Left lung (tissue), 14 donors: ENCODE data around the gene KRT15. TPM values are rescaled to one million over a fixed set of nuclear protein-coding genes. Genes with fewer than 3 reads are reported as not detected.

ENCODE experiments used
- ATAC-seq: fragments of 200-7000 bp; cut with Tn5 transposase; one replicate; pipeline ENCODE4 v1.9.1; 2020; ENCODE audit warnings: moderate library complexity
- DNase-seq, 4 donors: peaks; one replicate each; pipeline ENCODE4 v3.0.0-alpha.2; 2013 to 2020
- H3K27ac ChIP-seq, 2 donors: fragments of 200-600 bp; sonication (generic) in 1 of 2; one replicate each; pipeline versions ENCODE4 v1.5.0 to v1.8.0; 2020 to 2021
- H3K27me3 ChIP-seq, 2 donors: fragments of 200-600 bp; sonication (generic) in 1 of 2; one replicate each; pipeline versions ENCODE4 v1.5.0 to v1.8.0; 2020 to 2021
- H3K36me3 ChIP-seq, 2 donors: fragments of 200-600 bp; sonication (generic) in 1 of 2; one replicate each; pipeline versions ENCODE4 v1.5.0 to v1.8.0; 2020 to 2021
- H3K4me1 ChIP-seq, 2 donors: fragments of 200-600 bp; one replicate each; pipeline ENCODE4 v1.8.0; 2021
- H3K4me3 ChIP-seq, 2 donors: fragments of 200-600 bp; sonication (generic) in 1 of 2; one replicate each; pipeline versions ENCODE4 v1.5.0 to v1.8.0; 2020 to 2021; ENCODE audit warnings: mild to moderate bottlenecking in 1 of 2
- H3K9me3 ChIP-seq, 2 donors: fragments of 200-600 bp; sonication (generic) in 1 of 2; one replicate each; pipeline versions ENCODE4 v1.5.0 to v1.8.0; 2020 to 2021
- CTCF ChIP-seq, 2 donors: fragments of 200-600 bp; sonication (generic) in 1 of 2; IDR thresholded peaks; one replicate each; pipeline versions ENCODE4 v1.5.0 to v1.8.0; 2021; ENCODE audit warnings: antibody characterized with exemption in 2 of 2
- intact Hi-C, 2 donors: fragments of 100-400 bp; cut with DNase I; formaldehyde crosslinking; loops; one replicate each; pipeline versions ENCODE4 v1.11.2 to v1.14.2; 2022
- long read RNA-seq, 12 donors: library from polyadenylated mRNA in 2 of 12; unstranded in 2 of 12; transcript quantifications; one replicate each; pipeline ENCODE4 v2.0.0 and lab custom pipeline, GENCODE V29; 2019 to 2026
- polyA plus RNA-seq, 6 donors: library from polyadenylated mRNA; unstranded; fragments of 120-200 nt; gene quantifications; one replicate each; pipeline ENCODE4 v1.2.1, GENCODE V29; 2013; ENCODE audit not compliant: insufficient read length in 6 of 6
- total RNA-seq, 2 donors: library from RNA; stranded (reverse); fragmentation: NEBNext Ultra II Directional; extraction: Animal tissue kit (Norgen Biotek cat#: 25700); gene quantifications; one replicate each; pipeline ENCODE4 v1.2.1, GENCODE V29; 2021
- donor health status: DM: no; HTN: yes; CAD: no.
- donor health status: DM: no; HTN: no; CAD: no.

Gene KRT15
- total RNA-seq (10 to 100 TPM; 23.8 to 27.8 TPM), polyA plus RNA-seq (1 to 10 TPM; 1.3 to 2.7 (median 2.1) TPM)
- long read RNA-seq, donor 1: 0 reads
- long read RNA-seq, donor 2: 0 reads
- long read RNA-seq, donor 3: 0 reads
- long read RNA-seq, donor 4, partial matches to known transcripts: 7 of 17 reads
- long read RNA-seq, donor 4, other reads (novel, unspliced or antisense): 10 of 17 reads
- long read RNA-seq, donor 5: 0 reads
- long read RNA-seq, donor 6: 0 reads
- long read RNA-seq, donor 7: 0 reads
- long read RNA-seq, donor 8: 0 reads
- long read RNA-seq, donor 9: 0 reads
- long read RNA-seq, donor 10, partial matches to known transcripts: 2 of 12 reads
- long read RNA-seq, donor 10, other reads (novel, unspliced or antisense): 10 of 12 reads
- long read RNA-seq, donor 11: 0 reads
- long read RNA-seq, donor 12: 0 reads

- TF ChIP-seq CTCF (IDR thresholded peaks at IDR 0.05): no peak
- H3K4me3 ChIP-seq: no peak within 1 kb of the TSS
- DNase-seq: no peak
- no peak within 1 kb of the TSS for H3K27ac ChIP-seq
- peaks cover 0 to 16% of the 10 kb centered on the region in 2 donors for H3K4me1 ChIP-seq
- no peak for ATAC-seq
- peaks cover 0 to 3% of the 10 kb centered on the region in 2 donors for H3K36me3 ChIP-seq
- H3K9me3 ChIP-seq: no peaks in the 10 kb centered on the region
- H3K27me3 ChIP-seq: peaks cover 0 to 29% of the 10 kb centered on the region in 2 donors
- intact Hi-C loops: no loop called here
These were observed at the start of gene KRT15 for GRCh38 chr17:41518789-41519449. KRT15 (minus strand) TSS chr17:41518890; CDS start chr17:41518827, 63 bp downstream.

- ATAC-seq: no peak
- no peak for TF ChIP-seq CTCF (IDR thresholded peaks at IDR 0.05)
- H3K4me3 ChIP-seq: no peak overlapping the region
- intact Hi-C loops: no loop called here
- H3K4me1 ChIP-seq: no peaks in the 10 kb centered on the region
- peaks cover 0 to 6% of the 10 kb centered on the region in 2 donors for H3K27me3 ChIP-seq
- peaks cover 0 to 6% of the 10 kb centered on the region in 2 donors for H3K9me3 ChIP-seq
- peak overlapping the region in 1 of 2 donors; percentile 56 for H3K27ac ChIP-seq
- H3K36me3 ChIP-seq: no peaks in the 10 kb centered on the region
- DNase-seq: no peak
These were observed 48.6 kb upstream of the KRT15 start for GRCh38 chr17:41567317-41567716.

- intact Hi-C loops: no loop called here
- no peak for ATAC-seq
- no peak overlapping the region for H3K27ac ChIP-seq
These were observed 46.6 kb upstream of the KRT15 start for GRCh38 chr17:41565338-41565737.

GRCh38 chr17:41563607-41564170 lies 45.0 kb upstream of the KRT15 start:
- no peak for DNase-seq
- Histone ChIP-seq H3K4me1 (no peaks in the 10 kb centered on the region), H3K4me3 (no peak overlapping the region), H3K36me3 (no peaks in the 10 kb centered on the region), H3K9me3 (peaks cover 0 to 6% of the 10 kb centered on the region in 2 donors), H3K27ac (no peak overlapping the region), H3K27me3 (peaks cover 0 to 21% of the 10 kb centered on the region in 2 donors)
- ATAC-seq: no peak
- intact Hi-C loops: no loop called here
- no peak for TF ChIP-seq CTCF (IDR thresholded peaks at IDR 0.05)

More at GRCh38 chr17:41565338-41565737, 46.6 kb upstream of the KRT15 start:
- H3K36me3 ChIP-seq: no peaks in the 10 kb centered on the region
- DNase-seq: no peak
- no peak for TF ChIP-seq CTCF (IDR thresholded peaks at IDR 0.05)
- no peaks in the 10 kb centered on the region for H3K4me1 ChIP-seq
- peaks cover 0 to 11% of the 10 kb centered on the region in 2 donors for H3K27me3 ChIP-seq
- no peak overlapping the region for H3K4me3 ChIP-seq
- peaks cover 0 to 6% of the 10 kb centered on the region in 2 donors for H3K9me3 ChIP-seq

GRCh38 chr17:41561554-41561953 lies 42.9 kb upstream of the KRT15 start:
- no peaks in the 10 kb centered on the region for H3K4me1 ChIP-seq
- H3K36me3 ChIP-seq: no peaks in the 10 kb centered on the region
- H3K9me3 ChIP-seq: no peaks in the 10 kb centered on the region
- H3K27ac ChIP-seq: no peak overlapping the region
- no peak overlapping the region for H3K4me3 ChIP-seq
- DNase-seq: no peak
- no peak for TF ChIP-seq CTCF (IDR thresholded peaks at IDR 0.05)
- intact Hi-C loops: no loop called here
- no peak for ATAC-seq
- peaks cover 0 to 34% of the 10 kb centered on the region in 2 donors for H3K27me3 ChIP-seq
